Measurements from ENCODE around the gene ERP29.

DNA sequence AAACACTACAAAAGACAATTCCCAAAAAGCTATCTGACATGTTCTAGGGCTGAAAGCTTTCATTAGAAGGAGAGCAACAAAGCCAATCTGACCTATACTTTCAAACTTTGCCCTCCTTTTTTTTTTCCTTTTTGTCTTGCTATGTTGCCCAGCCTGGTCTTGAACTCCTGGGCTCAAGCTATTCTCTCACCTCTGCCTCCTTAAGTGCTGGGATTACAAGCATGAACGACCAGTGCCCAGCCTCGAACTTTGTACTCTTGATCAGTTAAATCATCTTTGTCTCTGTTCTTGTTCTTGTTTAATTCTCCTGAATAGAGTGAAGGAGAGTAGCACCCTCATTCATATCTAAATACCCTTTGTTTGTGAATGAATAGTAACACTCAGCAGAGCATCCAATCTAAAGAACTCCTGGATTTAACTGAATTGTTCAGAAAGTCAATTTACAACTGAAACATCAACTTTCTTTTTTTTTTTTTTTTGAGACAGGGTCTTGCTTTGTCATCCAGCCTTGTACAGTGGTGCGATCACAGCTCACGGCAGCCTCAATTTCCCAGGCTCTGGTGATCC lies 22.1 kb downstream of the ERP29 start:
- TF ChIP-seq, protein P1, sequence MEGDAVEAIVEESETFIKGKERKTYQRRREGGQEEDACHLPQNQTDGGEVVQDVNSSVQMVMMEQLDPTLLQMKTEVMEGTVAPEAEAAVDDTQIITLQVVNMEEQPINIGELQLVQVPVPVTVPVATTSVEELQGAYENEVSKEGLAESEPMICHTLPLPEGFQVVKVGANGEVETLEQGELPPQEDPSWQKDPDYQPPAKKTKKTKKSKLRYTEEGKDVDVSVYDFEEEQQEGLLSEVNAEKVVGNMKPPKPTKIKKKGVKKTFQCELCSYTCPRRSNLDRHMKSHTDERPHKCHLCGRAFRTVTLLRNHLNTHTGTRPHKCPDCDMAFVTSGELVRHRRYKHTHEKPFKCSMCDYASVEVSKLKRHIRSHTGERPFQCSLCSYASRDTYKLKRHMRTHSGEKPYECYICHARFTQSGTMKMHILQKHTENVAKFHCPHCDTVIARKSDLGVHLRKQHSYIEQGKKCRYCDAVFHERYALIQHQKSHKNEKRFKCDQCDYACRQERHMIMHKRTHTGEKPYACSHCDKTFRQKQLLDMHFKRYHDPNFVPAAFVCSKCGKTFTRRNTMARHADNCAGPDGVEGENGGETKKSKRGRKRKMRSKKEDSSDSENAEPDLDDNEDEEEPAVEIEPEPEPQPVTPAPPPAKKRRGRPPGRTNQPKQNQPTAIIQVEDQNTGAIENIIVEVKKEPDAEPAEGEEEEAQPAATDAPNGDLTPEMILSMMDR (IDR thresholded peaks at IDR 0.05), result no peak
- no peak for TF ChIP-seq POLR2A (IDR thresholded peaks at IDR 0.05)
